Gastrocnemius medialis (tissue), 4 donors: ENCODE measurements around the gene OSBP2. TPM values are rescaled to one million over a fixed set of nuclear protein-coding genes. Genes with fewer than 3 reads are reported as not detected.

ENCODE experiments used
- ATAC-seq, 2 donors: fragments of 150-250 bp; one replicate each; pipeline ENCODE4 v1.9.1; 2016
- DNase-seq, 2 donors: peaks; one replicate each; pipeline ENCODE4 v3.0.0-alpha.2; 2019
- H3K27ac ChIP-seq, 4 donors: fragments of 200-600 bp; sonication (generic); 1 replicate in 1 of 4; 2 replicates in 3 of 4; pipeline ENCODE4 v1.5.1; 2016 to 2018; ENCODE audit warnings: mild to moderate bottlenecking in 2 of 4, moderate library complexity in 1 of 4
- H3K27me3 ChIP-seq, 3 donors: fragments of 200-600 bp; sonication (generic) in 2 of 3; 1 replicate in 1 of 3; 2 replicates in 2 of 3; pipeline versions ENCODE4 v1.5.1 to v1.6.0; 2016 to 2019; ENCODE audit warnings: mild to moderate bottlenecking in 1 of 3, moderate library complexity in 1 of 3
- H3K36me3 ChIP-seq, 2 donors: fragments of 200-600 bp; sonication (generic) in 1 of 2; one replicate each; pipeline ENCODE4 v1.5.1; 2017 to 2018
- H3K4me1 ChIP-seq, 2 donors: fragments of 200-600 bp; sonication (generic) in 1 of 2; one replicate each; pipeline ENCODE4 v1.5.1; 2016 to 2017; ENCODE audit warnings: mild to moderate bottlenecking in 2 of 2
- H3K4me3 ChIP-seq, 4 donors: fragments of 200-600 bp; sonication (generic) in 3 of 4; 1 replicate in 1 of 4; 2 replicates in 3 of 4; pipeline ENCODE4 v1.5.1; 2016 to 2019; ENCODE audit warnings: mild to moderate bottlenecking in 2 of 4
- H3K9me3 ChIP-seq, 3 donors: fragments of 200-600 bp; sonication (generic) in 2 of 3; 1 replicate in 1 of 3; 2 replicates in 2 of 3; pipeline ENCODE4 v1.5.1; 2016 to 2019
- CTCF ChIP-seq, 5 experiments: fragments of 450-650 bp in 3 of 5; fragments of 200-600 bp in 2 of 5; sonication (generic) in 2 of 5; IDR thresholded peaks in 4 of 5; conservative IDR thresholded peaks in 1 of 5; 1 replicate in 4 of 5; 2 replicates in 1 of 5; pipeline ENCODE4 v1.5.1; 2016 to 2019; ENCODE audit warnings: antibody characterized with exemption in 5 of 5, mild to moderate bottlenecking in 3 of 5, moderate library complexity in 3 of 5
- POLR2A ChIP-seq, 2 donors: fragments of 450-650 bp; IDR thresholded peaks; one replicate each; pipeline ENCODE4 v1.6.1; 2017; ENCODE audit warnings: antibody characterized with exemption in 2 of 2, mild to moderate bottlenecking in 2 of 2, moderate library complexity in 2 of 2
- in situ Hi-C, 4 donors: fragments of 200-750 bp; cut with MboI; loops; one replicate each; pipeline versions ENCODE4 v1.15.0 to v1.8.0; 2017; ENCODE audit warnings: low sequenced_read_pairs in 4 of 4
- intact Hi-C: fragments of 100-400 bp; cut with DNase I; formaldehyde crosslinking; loops from one replicate; pipeline ENCODE4 v1.15.1; 2023; ENCODE audit warnings: low total_unique reads
- total RNA-seq, 4 donors: library from RNA; depleted of rRNA; stranded (reverse); fragments of >200 nt; gene quantifications; one replicate each; pipeline versions ENCODE4 v1.1.0 to v1.2.3, GENCODE V29; 2016

The OSBP2 gene
- total RNA-seq, 4 donors from 2014 or later: 2.8 to 4.3 (median 3.0) TPM

DNA sequence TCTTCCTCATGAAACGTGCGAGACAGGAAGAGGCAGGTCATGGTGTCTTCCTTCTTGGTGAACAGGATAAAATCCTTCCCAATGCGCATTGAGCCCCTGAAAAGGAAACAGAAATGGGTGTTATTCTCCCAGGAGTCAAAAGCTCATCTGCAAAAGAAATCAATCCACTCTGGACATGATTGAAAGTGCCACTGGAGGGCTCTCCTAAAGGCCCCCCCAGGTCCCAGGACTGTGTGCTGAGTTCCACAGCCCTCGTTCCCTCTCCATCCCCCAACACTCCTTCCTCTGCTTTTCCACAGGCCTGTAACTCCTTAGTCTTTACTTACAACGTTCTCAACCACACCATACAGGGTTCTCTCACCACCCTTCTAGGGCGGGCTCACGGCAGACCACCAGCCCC, 251.7 kb downstream of the OSBP2 start:
- intact Hi-C loops: loop anchor here (5.0 kb wide), 1 partner anchor 201 kb away; no protein-coding TSS in a partner anchor
- ATAC-seq (no peak), DNase-seq (no peak)
- in situ Hi-C loops: loop anchor here in 1 of 4 donors (10.0 kb wide), 1 partner anchor 208 kb away; no protein-coding TSS in a partner anchor
- H3K27ac ChIP-seq: no peak overlapping the region
- H3K4me1 ChIP-seq: peaks cover 0 to 14% of the 10 kb centered on the region in 2 donors
- TF ChIP-seq POLR2A (IDR thresholded peaks at IDR 0.05): no peak
- H3K36me3 ChIP-seq: peaks cover 0 to 87% of the 10 kb centered on the region in 2 donors
- no peaks in the 10 kb centered on the region for H3K9me3 ChIP-seq
- H3K4me3 ChIP-seq: no peak overlapping the region
- H3K27me3 ChIP-seq: no peaks in the 10 kb centered on the region

GRCh38 chr22:30947173-30947815, 252.6 kb downstream of the OSBP2 start:
- intact Hi-C loops (loop anchor here (1.0 to 5.0 kb wide), 2 partner anchors 137 to 200 kb away; no protein-coding TSS in a partner anchor), in situ Hi-C loops (loop anchor here in 1 of 4 donors (10.0 kb wide), 1 partner anchor 208 kb away; no protein-coding TSS in a partner anchor)
- Histone ChIP-seq H3K4me3 (no peak overlapping the region), H3K27me3 (no peaks in the 10 kb centered on the region), H3K4me1 (peaks cover 0 to 14% of the 10 kb centered on the region in 2 donors), H3K36me3 (peaks cover 0 to 81% of the 10 kb centered on the region in 2 donors), H3K9me3 (no peaks in the 10 kb centered on the region), H3K27ac (peak overlapping the region in 1 of 4 donors; percentile 39)
- TF ChIP-seq CTCF (IDR thresholded peaks at IDR 0.05 in 4 of 5, conservative IDR thresholded peaks at IDR 0.05 in 1 of 5) (no peak), POLR2A (IDR thresholded peaks at IDR 0.05) (no peak)
- DNase-seq (no peak), ATAC-seq (no peak)

DNA sequence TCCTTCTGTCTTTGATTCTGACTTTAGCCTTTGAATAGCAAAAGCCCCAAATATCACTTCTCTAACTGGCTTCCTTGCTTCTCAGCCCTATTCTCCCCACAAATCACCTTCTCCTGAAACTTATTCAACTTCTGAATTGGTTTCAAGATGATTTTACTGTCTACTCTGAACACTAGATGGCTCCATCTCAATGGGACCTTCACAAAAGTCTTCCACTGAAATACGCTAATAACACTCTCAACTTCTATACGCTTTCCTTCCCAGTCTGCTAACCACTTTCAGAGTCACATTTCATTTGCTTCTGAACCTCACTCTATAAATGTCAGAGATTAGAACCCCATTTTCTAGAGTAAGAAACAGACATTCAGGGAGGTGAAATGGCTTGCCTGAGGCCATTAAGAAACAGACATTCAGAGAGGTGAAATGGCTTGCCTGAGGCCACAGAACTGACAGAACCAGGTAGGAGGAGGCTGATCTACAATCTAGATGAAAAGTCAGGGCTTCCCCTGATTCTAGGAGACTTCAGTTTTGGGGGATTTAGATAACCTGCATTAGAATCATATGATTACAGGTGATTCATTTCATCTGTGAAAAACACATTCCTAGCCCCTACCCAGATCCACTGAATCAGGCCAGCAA, 253.3 kb downstream of the OSBP2 start:
- Histone ChIP-seq H3K4me3 (no peak overlapping the region), H3K27ac (peak overlapping the region in 2 of 4 donors; percentile 39 to 41), H3K4me1 (peaks cover 0 to 14% of the 10 kb centered on the region in 2 donors), H3K9me3 (no peaks in the 10 kb centered on the region), H3K36me3 (peaks cover 0 to 81% of the 10 kb centered on the region in 2 donors), H3K27me3 (no peaks in the 10 kb centered on the region)
- no peak for TF ChIP-seq POLR2A (IDR thresholded peaks at IDR 0.05)
- peak; percentile 20 to 58 (median 45) for TF ChIP-seq CTCF (IDR thresholded peaks at IDR 0.05 in 4 of 5, conservative IDR thresholded peaks at IDR 0.05 in 1 of 5)
- in situ Hi-C loops: loop anchor here in 1 of 4 donors (10.0 kb wide), 1 partner anchor 207 kb away; no protein-coding TSS in a partner anchor
- ATAC-seq (peak; percentile 59 to 71), DNase-seq (no peak)
- intact Hi-C loops: loop anchor here (1.0 to 5.0 kb wide), 2 partner anchors 136 to 199 kb away; no protein-coding TSS in a partner anchor

DNA sequence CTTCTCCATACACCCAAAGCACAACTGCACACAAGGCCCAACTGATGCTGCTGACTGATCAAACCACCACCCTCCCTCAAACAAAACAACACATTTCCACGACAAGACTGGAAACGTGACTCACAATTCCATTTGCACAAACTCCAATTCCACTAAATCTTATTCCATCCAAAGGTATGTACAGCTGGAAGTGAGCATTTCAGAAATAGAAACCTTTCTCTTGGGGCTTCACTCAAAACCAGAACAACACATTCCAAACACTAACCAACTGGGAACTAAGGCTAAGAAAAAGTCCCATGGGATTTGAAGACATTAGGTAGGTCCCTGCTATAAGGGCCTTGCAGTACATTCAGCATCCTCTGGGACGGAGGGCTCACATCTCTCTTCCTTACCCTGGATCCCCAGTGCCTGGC, 254.3 kb downstream of the OSBP2 start:
- DNase-seq: no peak
- in situ Hi-C loops: loop anchor here in 1 of 4 donors (10.0 kb wide), 1 partner anchor 206 kb away; no protein-coding TSS in a partner anchor
- intact Hi-C loops: loop anchor here (5.0 kb wide), 1 partner anchor 198 kb away; no protein-coding TSS in a partner anchor
- no peak for ATAC-seq
- H3K27ac ChIP-seq: no peak overlapping the region
- H3K27me3 ChIP-seq: no peaks in the 10 kb centered on the region
- no peak overlapping the region for H3K4me3 ChIP-seq
- H3K4me1 ChIP-seq: peaks cover 0 to 14% of the 10 kb centered on the region in 2 donors
- H3K9me3 ChIP-seq: no peaks in the 10 kb centered on the region
- H3K36me3 ChIP-seq: peaks cover 0 to 81% of the 10 kb centered on the region in 2 donors
- TF ChIP-seq POLR2A (IDR thresholded peaks at IDR 0.05) (no peak), CTCF (IDR thresholded peaks at IDR 0.05 in 4 of 5, conservative IDR thresholded peaks at IDR 0.05 in 1 of 5) (no peak)
